HG02840 (cell line): ENCODE results near the gene SHB.

Experiments used
- ATAC-seq: cut with Tn5 transposase; IDR thresholded peaks from one replicate; pipeline ENCODE4 v1.9.1; 2021; ENCODE audit warnings: mild to moderate bottlenecking, moderate library complexity, moderate number of reproducible peaks; ENCODE audit not compliant: unreplicated experiment, low FRiP score

SHB gene, protein sequence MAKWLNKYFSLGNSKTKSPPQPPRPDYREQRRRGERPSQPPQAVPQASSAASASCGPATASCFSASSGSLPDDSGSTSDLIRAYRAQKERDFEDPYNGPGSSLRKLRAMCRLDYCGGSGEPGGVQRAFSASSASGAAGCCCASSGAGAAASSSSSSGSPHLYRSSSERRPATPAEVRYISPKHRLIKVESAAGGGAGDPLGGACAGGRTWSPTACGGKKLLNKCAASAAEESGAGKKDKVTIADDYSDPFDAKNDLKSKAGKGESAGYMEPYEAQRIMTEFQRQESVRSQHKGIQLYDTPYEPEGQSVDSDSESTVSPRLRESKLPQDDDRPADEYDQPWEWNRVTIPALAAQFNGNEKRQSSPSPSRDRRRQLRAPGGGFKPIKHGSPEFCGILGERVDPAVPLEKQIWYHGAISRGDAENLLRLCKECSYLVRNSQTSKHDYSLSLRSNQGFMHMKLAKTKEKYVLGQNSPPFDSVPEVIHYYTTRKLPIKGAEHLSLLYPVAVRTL

DNA sequence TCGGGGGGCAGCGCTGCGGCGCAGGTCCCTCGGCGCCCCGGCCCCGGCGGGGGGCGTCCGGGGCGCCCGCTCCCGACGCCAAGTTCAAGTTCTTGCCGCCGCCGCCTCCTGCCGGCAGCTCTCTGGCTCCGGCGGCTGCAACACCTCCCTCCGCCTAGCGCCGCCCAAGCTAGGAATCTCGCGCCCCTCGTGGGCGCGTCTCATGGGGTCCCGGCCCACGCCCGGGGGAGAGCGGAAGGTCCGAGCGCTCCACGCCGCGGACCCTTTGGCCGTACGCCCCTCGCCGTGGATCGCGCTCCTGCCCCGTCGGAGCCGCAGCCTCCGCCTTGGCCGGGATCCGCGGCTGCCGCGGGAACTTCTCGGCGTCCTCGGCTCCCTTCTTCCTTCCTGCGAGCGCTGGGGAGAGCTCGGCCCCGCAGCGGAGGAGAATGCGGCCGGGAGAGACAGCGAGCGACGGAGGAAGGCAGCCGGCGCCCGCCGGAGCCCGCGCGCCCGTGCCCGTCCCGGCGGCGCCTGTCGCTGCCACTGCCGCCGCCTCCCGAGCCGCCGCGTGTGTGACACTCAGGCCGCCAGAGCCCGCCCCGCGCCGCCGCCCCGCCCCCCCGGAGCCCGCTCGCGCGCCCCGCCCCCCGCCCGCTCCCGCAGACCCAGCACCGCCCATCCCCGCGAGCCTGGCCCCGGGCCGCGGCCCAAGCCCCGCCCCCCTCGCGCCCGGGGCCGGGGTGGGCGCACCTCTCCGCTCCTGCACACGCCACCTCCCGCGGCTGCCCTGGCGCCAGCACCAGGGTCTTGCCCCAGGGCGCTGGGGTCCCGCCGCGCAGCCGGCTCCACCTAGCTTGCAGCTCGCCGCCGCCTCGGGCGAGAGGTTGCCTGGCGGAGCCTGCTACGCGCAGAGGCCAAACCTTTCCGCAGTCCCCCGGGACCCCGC is at the start of gene SHB:
Gene SHB, minus strand, starts transcription at position 527 of the 928 bp plus-strand sequence. CDS start 582 bp downstream, outside the sequence.
- ATAC-seq, result peak; percentile 35

DNA sequence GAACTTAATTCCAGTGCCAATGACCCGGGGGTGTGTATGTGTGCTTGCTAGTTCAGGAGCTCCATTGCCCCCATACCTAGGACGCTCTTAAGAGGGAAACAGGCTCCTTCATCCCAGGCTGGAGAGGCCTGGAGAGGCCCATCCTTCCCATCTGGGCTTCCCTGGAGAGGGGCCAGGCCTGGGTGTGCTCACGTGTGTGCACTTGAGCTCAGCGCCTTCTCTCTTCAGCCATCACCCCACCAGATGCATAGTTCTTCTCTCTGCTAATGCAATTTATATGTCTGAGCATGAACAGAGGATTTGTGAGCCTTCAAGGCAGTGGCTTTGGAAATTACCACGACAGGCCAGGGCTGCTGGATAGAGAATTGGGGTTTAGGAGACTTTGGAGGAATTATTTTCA is 48.6 kb upstream of the SHB start:
- no peak for ATAC-seq

DNA sequence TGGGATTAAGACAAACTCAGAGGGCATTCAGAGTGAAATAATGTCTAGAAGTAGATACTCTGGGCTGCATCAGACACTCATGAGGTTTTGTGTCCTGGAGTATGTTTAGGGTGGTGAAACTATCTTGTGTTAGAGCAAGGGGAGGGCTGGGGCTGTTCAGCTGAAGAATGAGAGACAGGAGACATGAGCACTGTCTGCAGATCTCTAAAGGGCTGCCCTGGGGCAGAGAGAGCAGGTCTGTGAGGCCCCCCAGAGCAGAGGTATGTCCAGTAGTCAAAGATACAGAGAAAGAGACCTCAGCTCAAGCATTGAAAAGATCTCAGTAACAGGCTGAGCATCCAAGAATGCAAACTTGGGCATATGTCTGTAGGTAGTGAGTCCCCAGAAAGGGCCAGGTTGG is 45.9 kb upstream of the SHB start:
- no peak for ATAC-seq

DNA sequence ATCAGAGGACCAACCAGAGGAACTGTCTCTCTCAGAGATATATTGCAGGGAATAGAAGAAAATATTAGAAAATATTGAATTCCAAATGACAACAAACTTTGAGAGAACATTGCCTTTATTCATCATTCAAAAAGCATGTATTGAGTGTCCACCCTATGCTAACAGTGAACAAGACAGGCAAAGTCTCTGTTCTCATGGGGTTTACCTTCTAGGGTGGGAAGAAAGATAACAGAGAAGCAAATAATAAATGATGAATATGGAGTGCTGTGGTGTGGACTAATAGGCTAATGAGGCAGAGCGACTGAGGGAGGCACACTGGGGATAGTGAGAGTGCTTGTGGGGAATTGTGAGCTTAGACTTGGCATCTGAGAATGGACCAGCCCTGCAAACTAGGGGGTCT is 43.4 kb upstream of the SHB start:
- ATAC-seq, result no peak

DNA sequence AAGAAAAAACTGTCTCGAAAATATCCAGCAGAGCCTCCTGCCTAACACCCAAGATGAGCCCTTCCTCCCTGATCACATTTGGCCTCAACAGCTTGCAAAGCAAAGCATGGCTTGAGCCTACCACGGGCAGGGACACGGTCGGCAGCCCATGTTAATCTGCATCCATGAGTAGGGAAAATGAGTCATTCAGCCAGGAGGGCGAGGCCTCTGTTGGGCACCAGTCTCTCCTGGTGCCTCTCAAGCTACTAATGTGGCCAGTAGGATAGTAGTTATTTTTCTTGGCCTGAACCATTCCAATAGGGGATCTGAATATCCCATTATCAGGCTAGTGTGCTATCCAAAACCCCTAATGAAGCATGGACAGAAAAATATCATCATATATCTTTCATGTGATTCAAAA is 43.0 kb upstream of the SHB start:
- no peak for ATAC-seq

DNA sequence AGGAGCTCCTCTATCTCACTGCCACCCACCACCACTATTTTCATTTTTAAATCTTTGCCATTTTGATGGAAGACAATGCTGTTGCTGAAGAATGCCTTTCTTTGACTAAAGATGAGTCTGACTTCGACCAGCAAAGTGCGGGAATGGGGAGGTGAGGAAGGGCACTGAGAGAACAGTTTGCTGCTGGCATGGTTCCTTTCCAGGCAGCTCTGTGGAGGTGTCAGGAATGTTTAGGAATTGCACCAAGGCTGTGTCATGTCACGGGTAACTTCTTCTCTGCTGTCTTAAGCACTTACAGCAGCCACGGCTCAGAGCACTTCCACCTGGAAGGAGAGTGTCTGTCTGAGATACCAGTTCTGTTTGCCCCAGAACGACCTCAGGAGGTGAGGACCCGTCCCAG is 41.4 kb upstream of the SHB start:
- no peak for ATAC-seq

DNA sequence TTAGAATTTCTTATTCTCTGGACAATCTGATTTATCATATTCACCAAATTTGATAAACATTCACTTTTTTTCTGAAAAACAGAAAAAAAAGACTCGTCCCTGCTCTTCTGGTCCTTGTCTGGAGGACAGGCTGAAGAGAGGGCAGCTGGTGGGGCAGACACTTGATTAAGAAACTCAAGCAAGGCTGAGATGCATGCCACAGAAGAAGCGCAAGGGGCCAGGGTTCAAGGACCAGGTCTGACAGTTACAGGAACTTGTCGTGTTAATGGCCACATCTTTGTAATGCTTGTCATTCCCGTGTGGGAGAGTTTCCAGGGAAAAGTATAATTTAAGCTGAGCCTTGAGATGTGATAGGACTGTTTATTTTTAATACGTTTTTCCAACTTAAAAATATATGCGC is 40.6 kb upstream of the SHB start:
- no peak for ATAC-seq

DNA sequence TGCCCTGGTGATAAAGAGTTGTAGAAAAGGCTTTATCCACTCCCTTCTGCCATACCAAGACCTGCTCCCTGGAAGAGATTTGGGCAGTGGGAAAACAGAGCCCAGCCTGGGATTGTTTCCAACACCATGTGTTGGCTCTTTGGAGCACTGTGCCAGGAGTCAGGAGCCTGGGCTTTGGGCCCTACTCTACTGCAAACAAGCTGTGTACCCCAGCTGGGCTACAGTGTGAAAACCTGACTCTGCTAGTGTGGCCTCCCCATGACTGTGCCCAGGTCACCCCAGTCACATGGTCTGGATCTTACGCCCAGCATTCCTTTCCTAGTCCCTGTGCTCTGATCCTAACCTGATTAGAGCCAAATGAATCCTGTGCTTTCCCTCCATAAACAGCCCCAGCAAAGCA is 39.3 kb upstream of the SHB start:
- ATAC-seq, result no peak

DNA sequence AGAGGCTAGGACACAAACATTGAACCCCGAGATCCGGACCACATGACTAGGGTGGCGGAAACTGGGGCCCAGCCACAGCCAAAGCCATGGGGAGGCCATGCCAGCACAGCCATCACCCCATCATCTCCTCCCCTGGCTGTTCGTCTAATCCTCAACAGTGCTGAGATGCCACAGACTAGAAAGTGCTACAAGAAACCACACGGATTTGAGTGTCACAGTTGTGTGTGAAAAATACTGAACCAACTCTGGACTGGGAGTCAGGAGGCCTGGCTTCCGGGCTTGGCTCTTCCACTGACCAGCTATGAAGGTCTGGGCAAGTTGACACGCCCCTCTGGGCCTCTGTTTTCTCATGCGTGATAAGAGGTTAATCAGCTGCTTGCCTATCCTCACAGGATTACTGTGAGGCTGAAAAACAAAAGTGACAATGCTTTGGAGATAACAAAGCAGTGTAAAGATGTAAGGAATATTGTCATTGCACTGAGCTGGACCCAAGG is 38.8 kb upstream of the SHB start:
- no peak for ATAC-seq

DNA sequence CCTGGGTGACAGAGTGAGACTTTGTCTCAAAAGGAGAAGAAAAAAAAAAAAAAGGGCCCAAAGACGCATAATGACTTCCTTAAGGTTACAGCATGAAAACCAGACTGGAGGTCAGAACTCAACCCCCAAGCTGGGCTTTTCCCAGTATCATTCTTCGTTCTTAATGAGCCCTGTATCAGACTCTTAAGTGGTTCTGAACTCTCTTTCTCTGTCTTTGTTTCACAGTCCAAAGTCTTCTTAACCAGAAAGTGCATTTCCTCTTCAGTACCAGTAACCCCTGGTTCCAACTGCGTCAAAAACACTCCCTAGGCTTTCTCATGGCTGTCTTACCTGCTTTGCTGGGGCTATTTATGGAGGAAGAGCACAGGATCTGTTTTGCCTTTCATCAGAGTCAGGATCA is 38.4 kb upstream of the SHB start:
- ATAC-seq, result no peak

DNA sequence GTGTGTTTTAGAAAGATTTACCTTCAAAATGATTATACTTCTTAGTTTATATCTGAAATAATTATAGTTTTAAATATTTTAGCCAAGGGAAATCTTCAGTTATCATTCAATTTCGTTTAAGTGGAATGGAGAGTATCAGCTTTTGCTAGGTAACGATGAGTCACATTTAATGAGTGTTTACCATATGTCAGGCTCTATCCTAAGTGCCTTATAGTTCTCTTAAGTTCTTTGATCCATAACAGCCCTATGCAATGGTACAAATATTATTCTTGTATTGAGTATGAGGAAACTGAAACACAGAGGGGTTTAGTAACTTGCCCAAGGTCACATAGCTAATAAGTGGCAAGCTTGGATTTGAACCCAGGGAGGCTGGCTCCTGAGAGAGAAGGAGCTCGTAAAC is 37.5 kb upstream of the SHB start:
- ATAC-seq, result no peak

DNA sequence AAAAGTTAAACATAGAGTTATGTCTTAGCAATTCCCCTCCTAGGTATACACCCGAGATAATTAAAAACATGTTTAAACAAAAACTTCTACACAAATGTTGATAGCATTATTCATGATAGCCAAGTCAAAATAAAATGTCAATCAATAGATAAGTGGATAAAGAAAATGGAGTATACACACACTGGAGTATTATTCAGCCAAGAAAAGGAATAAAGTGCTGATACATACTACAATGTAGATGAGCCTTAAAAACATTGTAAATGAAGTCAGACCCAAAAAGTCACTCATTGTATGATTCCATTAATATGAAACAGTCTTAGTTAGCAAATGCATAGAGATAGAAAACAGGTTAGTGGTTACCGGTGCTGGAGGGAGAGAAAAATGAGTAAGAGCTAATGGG is 34.3 kb upstream of the SHB start:
- ATAC-seq, result no peak

DNA sequence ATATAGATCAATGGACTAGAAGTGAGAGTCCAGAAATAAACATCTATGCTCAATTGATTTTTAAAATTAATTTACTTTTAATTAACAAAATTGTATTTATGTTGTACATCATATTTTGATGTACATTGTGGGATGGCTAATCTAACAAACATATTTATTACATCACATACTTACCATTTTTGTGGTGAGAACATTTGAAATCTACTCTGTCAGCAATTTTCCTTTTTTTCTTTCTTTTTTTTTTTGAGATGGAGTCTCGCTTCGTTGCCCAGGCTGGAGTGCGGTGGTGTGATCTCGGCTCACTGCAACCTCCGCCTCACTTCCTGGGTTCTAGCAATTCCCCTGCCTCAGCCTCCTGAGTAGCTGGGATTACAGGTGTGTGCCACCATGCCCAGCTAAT is 32.4 kb upstream of the SHB start:
- ATAC-seq, result no peak

DNA sequence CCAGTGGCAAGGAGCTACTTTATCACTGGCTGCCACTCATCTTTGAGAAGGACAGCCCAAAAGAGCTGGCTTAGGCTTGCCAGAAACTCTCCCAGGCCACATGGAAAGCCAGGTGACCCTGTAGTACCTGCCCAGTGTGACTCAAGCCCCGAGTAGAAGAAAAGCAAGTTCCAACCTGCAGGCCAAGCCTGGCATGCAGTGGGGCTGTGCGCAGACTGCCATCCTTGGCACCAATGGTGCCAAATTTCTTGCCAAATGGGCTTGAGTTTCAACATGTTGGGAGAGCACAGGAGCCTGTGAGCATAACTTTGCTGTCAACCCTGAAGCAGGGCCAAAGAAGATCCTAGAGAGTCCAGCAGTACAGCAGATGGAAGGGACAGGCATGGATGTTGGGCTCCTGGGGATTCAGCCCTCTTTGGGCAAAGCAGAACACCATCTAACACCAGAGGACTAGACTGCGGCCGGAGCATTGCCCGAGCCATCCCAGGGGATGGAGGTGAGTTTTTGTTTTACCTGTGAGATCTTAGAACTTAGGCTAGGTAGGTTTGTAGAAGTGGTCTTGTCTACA is 27.3 kb upstream of the SHB start:
- ATAC-seq, result no peak

DNA sequence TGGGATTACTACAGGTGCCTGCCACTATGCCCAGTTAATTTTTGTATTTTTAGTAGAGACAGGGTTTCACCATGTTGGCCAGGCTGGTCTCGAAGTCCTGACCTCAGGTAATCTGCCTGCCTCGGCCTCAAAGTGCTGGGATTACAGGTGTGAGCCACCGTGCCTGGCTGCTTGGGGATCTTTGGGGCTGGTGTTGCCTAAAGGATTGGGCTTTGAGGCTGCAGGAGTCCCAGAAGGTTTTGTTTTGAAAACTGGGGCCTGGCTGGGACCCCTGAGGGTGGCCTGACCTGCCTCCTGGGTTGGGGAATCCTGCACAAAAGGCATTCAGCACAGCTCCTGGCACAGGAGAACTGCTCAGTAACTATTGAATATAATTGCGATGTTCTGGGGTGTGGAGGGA is 25.1 kb upstream of the SHB start:
- no peak for ATAC-seq

DNA sequence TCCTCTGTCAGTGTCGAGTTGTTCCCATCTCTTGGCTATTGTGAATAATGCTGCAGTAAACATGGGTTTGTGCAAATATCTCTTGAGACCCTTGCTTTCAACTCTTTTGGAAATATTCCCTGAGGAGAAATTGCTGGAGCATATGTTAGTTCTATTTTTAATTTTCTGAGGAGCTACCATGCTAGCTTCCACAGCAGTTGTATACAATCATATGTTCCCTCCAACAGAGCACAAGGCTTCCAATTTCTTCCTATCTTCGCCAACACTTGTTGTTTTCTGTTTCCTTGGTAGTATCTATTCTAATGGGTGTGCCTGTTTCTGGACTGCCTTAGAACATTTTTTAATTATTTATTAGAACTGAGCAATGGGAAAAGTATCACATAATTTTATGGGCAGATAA is 23.6 kb upstream of the SHB start:
- ATAC-seq, result no peak

DNA sequence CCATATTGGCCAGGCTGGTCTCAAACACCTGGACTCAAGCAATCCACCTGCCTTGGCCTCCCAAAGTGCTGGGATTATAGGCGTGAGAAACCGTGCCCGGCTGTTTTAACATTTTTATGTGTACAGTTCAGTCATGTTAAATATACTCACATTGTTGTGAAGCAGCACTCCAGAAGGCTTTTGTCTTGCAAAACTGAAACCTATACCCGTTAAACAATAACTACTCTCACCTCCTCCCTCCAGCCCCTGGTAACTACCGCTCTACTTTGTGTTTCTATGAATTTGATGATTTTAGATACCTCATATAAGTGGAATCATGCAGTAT is 23.1 kb upstream of the SHB start:
- ATAC-seq, result no peak

DNA sequence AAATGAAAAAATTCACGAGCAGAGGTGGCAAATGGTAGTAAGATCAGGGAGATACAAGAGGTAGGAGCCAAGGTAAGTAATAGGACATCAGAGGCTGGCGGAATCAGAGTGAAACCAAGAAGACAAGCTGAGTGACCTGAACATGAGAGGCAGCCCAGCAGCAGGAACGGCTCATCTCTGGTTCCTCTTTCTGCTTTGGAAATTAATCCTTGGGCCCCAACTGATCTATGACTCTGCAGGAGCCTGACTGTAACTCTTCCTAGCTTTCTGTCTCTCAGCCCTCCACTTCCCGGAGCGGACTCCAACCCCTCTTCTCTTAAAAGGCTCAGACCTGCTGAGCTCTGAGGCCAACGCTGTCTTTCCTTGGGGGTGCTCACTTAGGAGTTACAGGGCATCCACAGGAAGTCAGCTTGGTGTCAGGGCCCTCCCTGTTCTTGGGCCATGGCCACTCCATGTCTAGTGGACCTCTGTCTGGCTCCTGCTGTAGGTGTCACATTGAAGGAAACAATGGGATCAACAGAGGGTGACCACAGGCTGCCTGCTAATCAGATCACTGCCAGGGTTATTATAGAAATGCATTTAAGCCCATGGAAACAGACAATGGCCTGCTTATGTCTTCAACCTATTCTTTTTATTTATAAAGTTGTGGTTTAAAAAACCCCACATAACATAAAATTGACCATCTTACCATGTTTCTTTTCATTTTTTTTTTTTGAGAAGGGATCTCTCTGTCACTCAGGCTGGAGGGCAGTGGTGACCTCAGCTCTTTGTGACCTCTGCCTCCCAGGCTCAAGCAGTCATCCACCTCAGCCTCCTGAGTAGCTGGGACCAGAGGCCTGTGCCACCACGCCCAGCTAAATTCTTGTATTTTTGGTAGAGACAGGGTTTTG is 22.5 kb upstream of the SHB start:
- no peak for ATAC-seq

DNA sequence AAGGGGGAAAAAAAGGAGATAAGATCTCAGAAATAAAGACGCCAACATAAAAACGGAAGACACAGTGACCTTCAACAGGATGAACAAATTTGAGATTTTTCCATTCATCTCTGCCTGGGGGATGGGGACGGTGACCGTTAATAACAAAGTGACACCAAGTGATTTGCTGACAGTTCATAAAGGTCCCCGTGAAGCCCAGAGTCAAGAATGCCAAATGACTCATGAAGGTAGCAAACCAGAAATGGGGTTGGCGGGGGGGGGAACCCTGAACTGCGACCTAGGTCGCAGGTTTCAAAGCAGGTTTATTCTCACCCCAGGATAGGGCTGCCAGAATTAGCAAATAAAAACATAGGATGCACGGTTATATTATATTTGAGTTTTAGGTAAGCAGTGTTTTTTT is 21.1 kb upstream of the SHB start:
- ATAC-seq, result no peak
